ENCODE results near the gene RASGRP4. TPM values are rescaled to one million over a fixed set of nuclear protein-coding genes. Genes with fewer than 3 reads are reported as not detected.

RASGRP4 gene
- total RNA-seq, 1 experiment from 2014 or later, result not detected

DNA sequence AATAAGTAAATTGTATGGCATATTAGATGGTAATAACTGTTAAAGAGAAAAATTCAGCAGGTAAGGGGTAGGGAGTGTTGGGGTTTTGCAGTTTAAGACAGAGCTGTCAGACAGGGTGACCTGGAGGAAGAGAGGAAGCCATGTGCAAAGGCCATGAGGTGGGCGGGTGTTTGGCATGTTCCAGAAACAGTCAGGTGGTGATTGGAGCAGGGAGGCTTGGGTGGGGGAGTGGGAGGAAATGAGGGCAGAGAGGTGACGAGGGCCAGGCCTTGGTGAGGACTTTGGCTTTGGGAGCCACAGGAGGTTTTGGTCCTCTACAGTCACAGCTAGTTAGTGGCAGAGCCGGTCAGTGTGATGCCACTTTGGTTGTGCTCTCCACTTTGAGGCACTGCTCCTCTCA lies 27.6 kb upstream of the RASGRP4 start:
- CTCF ChIA-PET, result interaction anchor here (1.0 kb wide), 1 partner anchor 51 kb away, joined by 5 read pairs; the partner anchor contains the start of gene FAM98C
- Histone ChIP-seq H3K4me1 (ENCODE audit: control insufficient read depth, insufficient read depth, low read length) (no peaks in the 10 kb centered on the region), H3K27me3 (ENCODE audit: control insufficient read depth, insufficient read depth, low read length) (no peaks in the 10 kb centered on the region), H3K27ac (ENCODE audit: low read length) (no peak overlapping the region), H3K36me3 (ENCODE audit: control insufficient read depth, insufficient read depth, low read length) (no peaks in the 10 kb centered on the region), H3K9me3 (ENCODE audit: control insufficient read depth, insufficient read depth, low read depth, low read length) (no peaks in the 10 kb centered on the region), H3K4me3 (ENCODE audit: low read depth in 2 of 2, low read length in 2 of 2) (no peak overlapping the region)
- intact Hi-C loops (cut with micrococcal nuclease; ENCODE audit: unreplicated experiment), result no loop called here
- POLR2A ChIA-PET, result no interaction called here
- no peak for TF ChIP-seq POLR2AphosphoS5 (IDR thresholded peaks at IDR 0.05; ENCODE audit: low read depth, low read length)
- TF ChIP-seq, protein P1, sequence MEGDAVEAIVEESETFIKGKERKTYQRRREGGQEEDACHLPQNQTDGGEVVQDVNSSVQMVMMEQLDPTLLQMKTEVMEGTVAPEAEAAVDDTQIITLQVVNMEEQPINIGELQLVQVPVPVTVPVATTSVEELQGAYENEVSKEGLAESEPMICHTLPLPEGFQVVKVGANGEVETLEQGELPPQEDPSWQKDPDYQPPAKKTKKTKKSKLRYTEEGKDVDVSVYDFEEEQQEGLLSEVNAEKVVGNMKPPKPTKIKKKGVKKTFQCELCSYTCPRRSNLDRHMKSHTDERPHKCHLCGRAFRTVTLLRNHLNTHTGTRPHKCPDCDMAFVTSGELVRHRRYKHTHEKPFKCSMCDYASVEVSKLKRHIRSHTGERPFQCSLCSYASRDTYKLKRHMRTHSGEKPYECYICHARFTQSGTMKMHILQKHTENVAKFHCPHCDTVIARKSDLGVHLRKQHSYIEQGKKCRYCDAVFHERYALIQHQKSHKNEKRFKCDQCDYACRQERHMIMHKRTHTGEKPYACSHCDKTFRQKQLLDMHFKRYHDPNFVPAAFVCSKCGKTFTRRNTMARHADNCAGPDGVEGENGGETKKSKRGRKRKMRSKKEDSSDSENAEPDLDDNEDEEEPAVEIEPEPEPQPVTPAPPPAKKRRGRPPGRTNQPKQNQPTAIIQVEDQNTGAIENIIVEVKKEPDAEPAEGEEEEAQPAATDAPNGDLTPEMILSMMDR (IDR thresholded peaks at IDR 0.05), result no peak
- TF ChIP-seq, protein P2, sequence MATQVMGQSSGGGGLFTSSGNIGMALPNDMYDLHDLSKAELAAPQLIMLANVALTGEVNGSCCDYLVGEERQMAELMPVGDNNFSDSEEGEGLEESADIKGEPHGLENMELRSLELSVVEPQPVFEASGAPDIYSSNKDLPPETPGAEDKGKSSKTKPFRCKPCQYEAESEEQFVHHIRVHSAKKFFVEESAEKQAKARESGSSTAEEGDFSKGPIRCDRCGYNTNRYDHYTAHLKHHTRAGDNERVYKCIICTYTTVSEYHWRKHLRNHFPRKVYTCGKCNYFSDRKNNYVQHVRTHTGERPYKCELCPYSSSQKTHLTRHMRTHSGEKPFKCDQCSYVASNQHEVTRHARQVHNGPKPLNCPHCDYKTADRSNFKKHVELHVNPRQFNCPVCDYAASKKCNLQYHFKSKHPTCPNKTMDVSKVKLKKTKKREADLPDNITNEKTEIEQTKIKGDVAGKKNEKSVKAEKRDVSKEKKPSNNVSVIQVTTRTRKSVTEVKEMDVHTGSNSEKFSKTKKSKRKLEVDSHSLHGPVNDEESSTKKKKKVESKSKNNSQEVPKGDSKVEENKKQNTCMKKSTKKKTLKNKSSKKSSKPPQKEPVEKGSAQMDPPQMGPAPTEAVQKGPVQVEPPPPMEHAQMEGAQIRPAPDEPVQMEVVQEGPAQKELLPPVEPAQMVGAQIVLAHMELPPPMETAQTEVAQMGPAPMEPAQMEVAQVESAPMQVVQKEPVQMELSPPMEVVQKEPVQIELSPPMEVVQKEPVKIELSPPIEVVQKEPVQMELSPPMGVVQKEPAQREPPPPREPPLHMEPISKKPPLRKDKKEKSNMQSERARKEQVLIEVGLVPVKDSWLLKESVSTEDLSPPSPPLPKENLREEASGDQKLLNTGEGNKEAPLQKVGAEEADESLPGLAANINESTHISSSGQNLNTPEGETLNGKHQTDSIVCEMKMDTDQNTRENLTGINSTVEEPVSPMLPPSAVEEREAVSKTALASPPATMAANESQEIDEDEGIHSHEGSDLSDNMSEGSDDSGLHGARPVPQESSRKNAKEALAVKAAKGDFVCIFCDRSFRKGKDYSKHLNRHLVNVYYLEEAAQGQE (IDR thresholded peaks at IDR 0.05; ENCODE audit: insufficient read depth in 1 of 2, low read depth in 2 of 2, low read length in 1 of 2), result no peak
- no peak for TF ChIP-seq SIN3A (IDR thresholded peaks at IDR 0.05; ENCODE audit: borderline replicate concordance, insufficient read depth, low read depth, low read length)
- TF ChIP-seq TCF7L2 (IDR thresholded peaks at IDR 0.05; ENCODE audit: low read depth, low read length), result no peak
- DNase-seq (ENCODE audit: low read depth, low spot score) (no peak), ATAC-seq (no peak)
- in situ Hi-C loops (cut with HindIII; ENCODE audit: low pct_unique_long_range_greater_than_20kb, low sequenced_read_pairs), result no loop called here
- BruUV-seq (replicated peaks), result no TSS peak

DNA sequence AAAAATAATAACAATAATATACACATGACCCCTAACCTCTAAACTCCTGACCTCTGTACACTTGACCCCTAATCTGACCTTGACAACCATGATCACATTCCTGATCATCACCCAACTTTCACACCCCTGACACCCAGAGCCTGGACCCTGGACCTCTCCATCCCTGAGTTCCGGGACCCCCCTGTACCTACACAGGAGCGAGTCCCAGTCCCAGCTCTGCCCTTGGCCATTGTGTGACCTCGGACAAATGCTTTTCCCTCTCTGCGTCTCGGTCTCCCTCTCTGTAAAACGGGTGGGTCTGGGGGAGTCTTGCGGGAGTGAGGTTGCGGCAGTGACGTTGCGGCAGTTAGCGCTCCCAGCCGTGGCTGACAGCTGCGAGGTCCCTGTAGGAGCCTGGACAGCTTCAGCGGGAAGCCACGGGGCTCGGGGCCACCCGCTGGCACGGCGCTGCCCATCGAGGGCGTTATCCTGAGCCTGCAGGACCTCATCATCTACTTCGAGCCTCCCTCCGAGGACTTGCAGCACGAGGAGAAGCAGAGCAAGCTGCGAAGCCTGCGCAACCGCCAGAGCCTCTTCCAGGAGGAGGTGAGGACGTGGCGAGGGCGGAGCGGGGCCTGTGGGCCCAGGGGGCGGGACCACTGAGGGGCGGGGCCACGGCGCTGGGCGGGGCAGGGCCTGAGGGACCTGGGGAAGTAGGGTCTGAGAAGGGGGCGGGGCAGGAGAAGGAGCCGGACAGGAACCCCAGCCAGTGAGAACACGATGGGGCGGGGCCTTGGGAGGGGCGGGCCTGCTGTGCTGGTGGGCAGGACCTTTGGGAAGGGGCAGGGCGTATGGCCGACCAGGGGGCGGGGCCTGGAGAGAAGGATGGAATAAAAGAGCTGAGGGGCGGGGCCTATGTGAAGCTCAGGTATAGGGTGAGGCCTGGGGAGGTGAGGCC lies 26.7 kb upstream of the RASGRP4 start:
- no peaks in the 10 kb centered on the region for H3K4me1 ChIP-seq (ENCODE audit: control insufficient read depth, insufficient read depth, low read length)
- no peaks in the 10 kb centered on the region for H3K36me3 ChIP-seq (ENCODE audit: control insufficient read depth, insufficient read depth, low read length)
- H3K27me3 ChIP-seq (ENCODE audit: control insufficient read depth, insufficient read depth, low read length), result no peaks in the 10 kb centered on the region
- ChIA-PET CTCF (interaction anchor here (1.0 kb wide), 1 partner anchor 50 kb away, joined by 5 read pairs; the partner anchor contains the start of gene FAM98C), POLR2A (no interaction called here)
- TF ChIP-seq SIN3A (IDR thresholded peaks at IDR 0.05; ENCODE audit: borderline replicate concordance, insufficient read depth, low read depth, low read length), result no peak
- TF ChIP-seq, protein P1 (IDR thresholded peaks at IDR 0.05), result no peak
- TF ChIP-seq, protein P2 (IDR thresholded peaks at IDR 0.05; ENCODE audit: insufficient read depth in 1 of 2, low read depth in 2 of 2, low read length in 1 of 2), result no peak
- TF ChIP-seq POLR2AphosphoS5 (IDR thresholded peaks at IDR 0.05; ENCODE audit: low read depth, low read length), result no peak
- no peak for TF ChIP-seq TCF7L2 (IDR thresholded peaks at IDR 0.05; ENCODE audit: low read depth, low read length)
- intact Hi-C loops (cut with micrococcal nuclease; ENCODE audit: unreplicated experiment), result no loop called here
- no peak overlapping the region for H3K27ac ChIP-seq (ENCODE audit: low read length)
- no peaks in the 10 kb centered on the region for H3K9me3 ChIP-seq (ENCODE audit: control insufficient read depth, insufficient read depth, low read depth, low read length)
- H3K4me3 ChIP-seq (ENCODE audit: low read depth in 2 of 2, low read length in 2 of 2), result no peak overlapping the region
- in situ Hi-C loops (cut with HindIII; ENCODE audit: low pct_unique_long_range_greater_than_20kb, low sequenced_read_pairs), result no loop called here
- peak; percentile 49 for ATAC-seq
- no peak for DNase-seq (ENCODE audit: low read depth, low spot score)
- BruUV-seq (replicated peaks), result no TSS peak
